Ishikawa (cell line): ENCODE results near the gene FXYD3.

Experiments used
- CEBPB ChIP-seq: IDR thresholded peaks from 2 replicates; pipeline ENCODE4 v1.6.1; 2012
- CREB1 ChIP-seq: IDR thresholded peaks from 2 replicates; pipeline ENCODE4 v1.6.1; 2012; ENCODE audit warnings: low read depth
- EGR1 ChIP-seq: IDR thresholded peaks from 2 replicates; pipeline ENCODE4 v1.6.1; 2012
- EP300 ChIP-seq: IDR thresholded peaks from 2 replicates; pipeline ENCODE4 v1.6.1; 2012; ENCODE audit warnings: borderline replicate concordance
- FOXM1 ChIP-seq: IDR thresholded peaks from 2 replicates; pipeline ENCODE4 v1.6.1; 2012; ENCODE audit warnings: low read depth, borderline replicate concordance
- MAX ChIP-seq: IDR thresholded peaks from 2 replicates; pipeline ENCODE4 v1.6.1; 2012
- NFIC ChIP-seq: IDR thresholded peaks from 2 replicates; pipeline ENCODE4 v1.6.1; 2012
- RAD21 ChIP-seq: IDR thresholded peaks from 2 replicates; pipeline ENCODE4 v1.6.1; 2012; ENCODE audit warnings: low read depth
- REST ChIP-seq: IDR thresholded peaks from 2 replicates; pipeline ENCODE4 v1.6.1; 2012; ENCODE audit warnings: low read depth, mild to moderate bottlenecking
- TAF1 ChIP-seq: IDR thresholded peaks from 2 replicates; pipeline ENCODE4 v1.6.1; 2012; ENCODE audit warnings: low read depth, mild to moderate bottlenecking
- TEAD4 ChIP-seq: IDR thresholded peaks from 2 replicates; pipeline ENCODE4 v1.6.1; 2012
- USF1 ChIP-seq: IDR thresholded peaks from 2 replicates; pipeline ENCODE4 v1.6.1; 2012
- YY1 ChIP-seq: IDR thresholded peaks from 2 replicates; pipeline ENCODE4 v1.6.1; 2012; ENCODE audit warnings: low read depth

GRCh38 chr19:35151273-35152065, 35.8 kb downstream of the FXYD3 start:
- no peak for TF ChIP-seq USF1
- no peak for TF ChIP-seq NFIC
- TF ChIP-seq EP300: no peak
- no peak for TF ChIP-seq YY1
- no peak for TF ChIP-seq RAD21
- no peak for TF ChIP-seq REST
- no peak for TF ChIP-seq CEBPB
- no peak for TF ChIP-seq MAX
- TF ChIP-seq TAF1: no peak
- no peak for TF ChIP-seq EGR1
- no peak for TF ChIP-seq CREB1
- TF ChIP-seq FOXM1: no peak
- TF ChIP-seq TEAD4: no peak
